Testis (tissue), 2 donors: ENCODE data around the gene SLC2A10.

Source experiments
- POLR2A ChIP-seq: fragments of 450-650 bp; IDR thresholded peaks from one replicate; pipeline ENCODE4 v1.6.1; 2017; ENCODE audit warnings: antibody characterized with exemption, mild to moderate bottlenecking, moderate library complexity
- TF ChIP-seq, protein P1 (sequence below), 3 experiments: fragments of 450-650 bp in 2 of 3; fragments of 200-600 bp in 1 of 3; sonication (generic) in 1 of 3; IDR thresholded peaks; one replicate each; pipeline ENCODE4 v1.5.1; 2016 to 2019; ENCODE audit warnings: antibody characterized with exemption in 3 of 3, mild to moderate bottlenecking in 2 of 3, moderate library complexity in 1 of 3

DNA sequence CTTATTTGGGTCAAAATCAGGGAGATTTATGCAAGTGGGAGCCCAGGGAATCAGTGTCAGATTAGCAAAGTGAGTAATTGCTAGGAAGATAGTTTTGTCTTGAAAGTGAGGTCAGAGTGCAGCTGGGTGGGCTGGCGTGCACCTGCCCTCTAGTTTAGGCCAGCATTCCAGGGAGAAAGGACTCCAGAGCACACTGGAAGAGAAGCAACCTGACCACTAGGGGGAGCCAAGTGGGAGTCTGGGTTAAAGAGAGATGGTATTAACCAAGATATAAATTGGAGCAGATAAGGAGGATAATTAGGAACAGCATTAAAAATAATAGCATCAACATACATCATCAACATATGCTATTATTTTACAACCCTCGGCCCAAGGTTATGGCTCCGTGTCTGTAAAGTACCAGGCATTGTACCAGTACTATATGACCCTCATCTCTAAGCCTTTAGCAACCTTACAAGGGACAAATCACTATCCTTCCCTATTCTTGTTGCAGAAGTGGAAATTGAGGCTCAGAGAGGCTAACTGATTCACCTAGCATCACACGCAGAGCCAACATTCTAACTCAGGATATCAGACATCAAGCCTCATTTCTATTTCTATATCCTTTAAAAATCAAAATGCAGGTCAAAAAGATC lies 57.8 kb downstream of the SLC2A10 start:
- no peak for TF ChIP-seq POLR2A
- TF ChIP-seq, protein P1, sequence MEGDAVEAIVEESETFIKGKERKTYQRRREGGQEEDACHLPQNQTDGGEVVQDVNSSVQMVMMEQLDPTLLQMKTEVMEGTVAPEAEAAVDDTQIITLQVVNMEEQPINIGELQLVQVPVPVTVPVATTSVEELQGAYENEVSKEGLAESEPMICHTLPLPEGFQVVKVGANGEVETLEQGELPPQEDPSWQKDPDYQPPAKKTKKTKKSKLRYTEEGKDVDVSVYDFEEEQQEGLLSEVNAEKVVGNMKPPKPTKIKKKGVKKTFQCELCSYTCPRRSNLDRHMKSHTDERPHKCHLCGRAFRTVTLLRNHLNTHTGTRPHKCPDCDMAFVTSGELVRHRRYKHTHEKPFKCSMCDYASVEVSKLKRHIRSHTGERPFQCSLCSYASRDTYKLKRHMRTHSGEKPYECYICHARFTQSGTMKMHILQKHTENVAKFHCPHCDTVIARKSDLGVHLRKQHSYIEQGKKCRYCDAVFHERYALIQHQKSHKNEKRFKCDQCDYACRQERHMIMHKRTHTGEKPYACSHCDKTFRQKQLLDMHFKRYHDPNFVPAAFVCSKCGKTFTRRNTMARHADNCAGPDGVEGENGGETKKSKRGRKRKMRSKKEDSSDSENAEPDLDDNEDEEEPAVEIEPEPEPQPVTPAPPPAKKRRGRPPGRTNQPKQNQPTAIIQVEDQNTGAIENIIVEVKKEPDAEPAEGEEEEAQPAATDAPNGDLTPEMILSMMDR (IDR thresholded peaks at IDR 0.05), result peak; percentile 29 to 59 (median 52)
